ENCODE data around the gene BGLAP. TPM values are rescaled to one million over a fixed set of nuclear protein-coding genes. Genes with fewer than 3 reads are reported as not detected.

Gene BGLAP
- total RNA-seq, 1 experiment from 2014 or later = 0.23 TPM

DNA sequence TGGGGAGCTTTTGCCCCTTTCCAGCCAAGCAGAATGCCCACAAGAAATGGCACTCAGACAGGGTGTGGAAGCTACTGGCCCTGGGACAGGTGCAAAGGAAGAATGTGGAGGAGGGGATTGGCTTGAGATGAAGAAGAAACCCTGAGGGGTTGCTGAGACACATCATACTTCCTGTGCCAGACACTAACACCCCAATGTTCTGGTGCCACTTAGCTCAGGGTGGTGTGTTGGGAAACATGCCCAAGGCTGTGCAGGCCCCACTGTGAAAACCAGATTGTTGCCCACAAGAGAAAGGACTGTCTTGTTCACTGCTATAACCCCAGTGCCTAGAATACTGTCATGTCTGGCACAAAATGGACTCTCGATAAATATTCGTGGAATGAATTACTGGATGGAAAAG is 15.7 kb downstream of the BGLAP start:
- no peak for DNase-seq (ENCODE audit: low spot score)

DNA sequence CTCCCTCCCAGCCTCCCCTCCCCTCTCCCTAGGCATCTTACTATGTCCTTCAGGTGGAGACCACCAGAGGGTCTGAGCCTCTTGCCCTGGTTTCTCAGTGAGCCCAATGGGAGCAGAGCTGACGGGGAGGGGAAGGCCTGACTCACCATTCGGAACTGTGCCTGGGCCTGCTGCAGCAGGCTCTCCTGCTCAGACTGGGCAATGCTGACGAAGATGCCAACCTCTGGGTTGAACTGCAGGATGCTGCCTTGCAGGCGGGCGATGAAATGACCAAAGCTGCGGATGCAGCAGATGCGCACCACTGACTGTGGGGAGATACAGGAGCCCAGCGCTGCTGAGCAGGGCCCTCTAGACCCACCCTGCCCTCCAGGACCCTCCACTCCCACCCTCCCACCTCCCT is 16.9 kb downstream of the BGLAP start:
- no peak for DNase-seq (ENCODE audit: low spot score)

DNA sequence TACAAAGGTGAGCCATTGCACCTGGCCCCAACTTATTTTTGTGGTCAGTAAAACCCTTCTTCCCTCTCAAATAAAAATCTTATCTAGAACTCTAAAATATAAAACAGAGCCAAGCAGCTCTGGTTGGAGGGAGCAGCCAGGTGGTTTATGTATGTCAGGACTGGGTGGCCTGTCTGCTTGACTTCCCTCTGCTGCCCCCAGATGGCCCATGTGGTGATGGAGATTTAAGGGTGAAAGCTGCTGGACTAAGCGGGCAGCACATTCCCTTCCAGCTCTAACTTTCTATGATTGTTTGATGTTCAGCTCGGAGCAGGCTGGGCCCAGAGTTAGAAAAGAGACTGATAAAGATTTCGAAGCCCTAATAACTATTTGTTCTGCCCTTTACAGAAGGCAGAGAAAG is 17.8 kb downstream of the BGLAP start:
- DNase-seq (ENCODE audit: low spot score) = peak; percentile 22

DNA sequence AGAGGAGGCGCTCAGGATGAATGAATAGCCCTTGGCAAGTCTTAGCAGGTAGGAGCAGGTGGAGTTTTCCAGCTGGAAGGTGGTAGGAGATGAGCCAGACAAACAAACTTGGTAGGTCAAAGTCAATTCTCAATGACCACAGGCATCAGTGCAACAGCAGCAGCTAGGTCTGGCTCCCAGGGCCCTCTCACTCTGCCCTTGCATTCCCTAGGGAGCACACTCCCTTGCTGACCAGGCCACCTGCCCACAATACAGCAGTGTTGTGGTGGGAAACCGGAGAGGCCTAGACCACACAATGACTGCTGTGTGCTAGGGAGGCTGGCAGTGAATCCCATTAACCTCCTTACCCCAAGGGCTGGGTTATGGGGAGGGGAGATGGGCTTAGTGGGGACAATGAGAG is 18.9 kb downstream of the BGLAP start:
- DNase-seq (ENCODE audit: low spot score) = no peak

DNA sequence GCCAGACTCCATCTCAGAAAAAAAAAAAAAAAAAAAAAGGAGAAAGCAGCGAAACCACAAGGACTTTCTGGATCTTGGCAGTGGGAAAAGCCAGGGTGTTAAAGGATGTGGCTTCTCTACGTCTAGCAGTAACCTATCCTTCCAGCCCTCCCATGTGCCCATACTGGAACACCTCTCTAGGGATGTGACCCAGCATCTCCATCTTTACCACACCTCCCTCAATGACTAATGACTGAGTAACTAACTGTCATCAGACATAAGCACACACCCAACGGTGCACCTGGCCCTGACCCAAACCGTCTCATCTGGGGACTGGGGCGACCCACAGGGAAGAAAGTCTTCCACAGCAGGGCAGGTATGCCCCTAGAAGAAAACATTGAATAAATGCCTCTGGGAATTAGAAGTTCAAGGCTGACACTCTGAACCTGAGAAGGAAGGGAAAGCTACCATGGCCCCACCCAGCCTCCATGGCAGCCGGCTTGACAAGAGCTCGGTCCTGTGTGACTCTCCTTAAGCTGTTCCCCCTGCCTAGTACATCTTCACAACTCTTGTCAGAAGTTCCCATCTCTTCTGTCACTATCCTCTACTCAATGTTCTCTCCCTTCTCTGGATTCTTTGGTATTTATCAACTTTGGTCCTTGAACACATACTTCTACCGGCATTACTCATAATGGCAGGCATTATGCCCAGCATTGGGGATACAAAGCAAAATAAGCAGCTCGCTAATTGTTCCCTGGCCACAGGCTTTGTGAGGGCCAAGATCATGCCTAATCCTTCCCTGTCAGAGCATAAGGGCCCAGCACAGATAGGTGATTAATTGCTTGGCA is 20.7 kb downstream of the BGLAP start:
- DNase-seq (ENCODE audit: low spot score) = no peak

DNA sequence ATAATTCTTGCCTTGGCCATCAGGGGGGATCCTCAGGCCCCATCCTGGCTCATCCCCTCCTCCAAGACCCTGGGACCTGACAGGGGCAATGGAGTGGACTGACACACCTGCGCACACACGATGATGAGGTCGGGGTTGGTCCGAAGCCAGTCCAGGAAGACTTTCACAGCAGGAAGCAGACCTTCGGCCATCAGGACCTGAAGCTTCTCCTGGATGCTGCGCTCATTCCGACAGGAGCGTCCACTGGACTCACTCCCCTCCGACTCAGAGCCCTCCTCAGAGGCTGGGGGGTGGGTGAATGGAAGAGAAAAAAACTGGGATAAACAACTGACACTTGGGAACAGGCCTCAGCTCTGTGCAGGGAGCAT is 21.3 kb downstream of the BGLAP start:
- DNase-seq (ENCODE audit: low spot score) = no peak

DNA sequence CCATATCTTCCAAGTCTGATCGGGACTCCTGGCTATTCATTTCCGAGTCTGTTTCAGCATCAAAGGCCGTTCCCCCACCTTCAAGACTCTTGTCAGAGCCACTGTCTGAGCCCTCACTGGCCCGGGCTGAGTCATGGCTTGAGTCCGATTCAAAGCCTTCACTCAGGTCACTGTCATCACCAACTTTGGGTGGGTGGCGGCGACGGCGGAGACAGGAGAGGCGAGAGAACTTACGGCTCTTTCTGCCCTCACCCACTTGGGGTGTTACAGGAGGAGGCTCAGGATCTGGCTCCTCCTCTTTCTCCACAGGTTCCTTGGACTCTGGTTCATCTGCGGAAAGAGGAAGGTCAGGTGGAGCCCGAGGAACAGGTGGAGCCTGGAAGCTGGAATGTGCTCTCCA is 24.1 kb downstream of the BGLAP start:
- no peak for DNase-seq (ENCODE audit: low spot score)

DNA sequence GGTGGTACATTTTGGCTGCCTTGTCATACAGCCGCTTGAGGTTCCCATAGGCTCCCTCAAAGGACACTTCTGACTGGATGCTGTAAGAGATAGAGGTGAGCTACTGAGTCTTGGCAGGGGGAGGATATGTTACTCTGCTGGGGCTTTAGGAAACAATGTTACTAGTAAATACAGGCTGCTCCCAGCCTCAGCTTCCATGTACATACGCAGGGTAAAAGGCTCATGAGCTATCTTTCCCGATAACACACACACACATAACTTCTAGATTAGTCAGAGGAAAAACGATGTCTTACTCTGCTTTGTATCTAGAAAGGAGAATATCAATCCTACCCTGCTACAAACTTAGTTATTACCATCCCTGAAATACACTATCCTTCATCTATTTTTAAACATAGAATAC is 26.4 kb downstream of the BGLAP start:
- no peak for DNase-seq (ENCODE audit: low spot score)

DNA sequence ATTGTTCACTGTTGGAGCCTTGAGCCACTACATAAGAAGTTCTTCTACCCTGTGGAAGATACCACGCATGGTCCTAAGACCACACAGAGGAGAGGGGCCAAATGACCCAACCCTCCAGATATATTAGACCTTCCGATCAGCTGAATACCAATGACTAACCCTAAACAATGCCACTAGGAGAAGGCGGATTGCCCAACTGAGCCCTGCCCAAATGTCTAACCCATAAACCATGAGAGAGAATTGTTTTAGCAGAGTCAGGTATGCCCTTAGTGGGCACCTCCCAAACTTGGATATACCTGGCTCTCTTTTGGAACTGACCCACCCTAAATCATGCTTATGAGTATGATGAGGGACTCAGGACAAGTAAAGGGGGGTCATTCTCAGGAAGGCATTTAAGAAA is 28.3 kb downstream of the BGLAP start:
- no peak for DNase-seq (ENCODE audit: low spot score)

DNA sequence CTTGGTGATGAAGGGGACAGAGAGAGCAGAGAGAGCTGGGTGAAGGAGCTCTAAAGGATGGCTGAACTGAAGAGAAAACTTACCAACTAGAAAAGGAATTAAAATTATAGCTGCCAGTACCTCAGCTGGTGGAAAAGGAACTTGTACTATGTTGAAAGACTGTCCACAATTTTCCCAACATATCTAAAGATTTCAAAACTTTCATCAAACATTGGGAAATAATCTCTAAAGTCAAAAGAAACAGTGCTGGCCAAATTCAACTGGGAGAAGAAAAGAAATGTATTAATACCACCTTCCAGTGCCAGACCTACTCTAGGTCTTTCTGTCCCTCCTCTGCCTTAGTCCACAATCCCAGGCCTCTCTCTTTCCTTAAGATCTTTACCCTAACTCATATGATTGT is 34.5 kb downstream of the BGLAP start:
- no peak for DNase-seq (ENCODE audit: low spot score)

DNA sequence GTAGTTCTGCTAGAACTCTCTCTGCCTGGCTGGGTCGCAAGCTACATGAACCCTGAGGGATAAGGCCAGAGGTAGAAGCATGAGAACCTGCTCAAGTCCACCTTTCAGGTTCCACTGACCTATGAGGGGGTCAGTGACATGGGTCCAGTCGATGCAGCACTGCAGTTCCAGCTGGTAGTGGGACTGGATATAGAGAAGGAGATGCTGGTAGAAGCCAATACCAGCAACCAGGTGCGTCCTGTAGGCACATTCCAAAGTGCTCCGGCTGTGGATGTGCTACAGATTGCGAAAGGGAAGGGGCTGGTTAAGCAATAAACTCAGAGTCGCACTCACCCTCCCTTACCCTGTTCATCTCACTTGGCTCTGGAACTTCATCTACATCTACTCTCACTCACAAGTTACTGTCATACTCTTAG is 35.0 kb downstream of the BGLAP start:
- no peak for DNase-seq (ENCODE audit: low spot score)

DNA sequence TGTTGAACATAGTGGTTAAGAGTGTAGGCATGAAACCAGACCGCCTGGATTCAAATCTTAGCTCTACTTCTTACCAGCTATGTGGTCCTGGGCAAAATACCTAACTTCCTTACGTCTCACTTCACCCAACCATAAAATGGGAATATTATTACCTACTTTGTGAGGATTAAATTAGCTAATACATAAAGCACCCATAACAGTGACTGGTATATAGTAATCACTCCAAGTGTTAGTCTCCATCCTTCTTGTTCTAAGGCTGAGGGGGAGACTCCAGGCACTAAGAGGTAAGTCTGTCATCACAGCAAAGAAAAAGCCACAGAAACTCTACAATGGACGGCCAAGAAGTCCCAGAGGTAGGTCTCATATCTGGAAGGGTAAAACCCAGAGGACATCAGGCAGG is 37.9 kb downstream of the BGLAP start:
- DNase-seq (ENCODE audit: low spot score) = no peak

DNA sequence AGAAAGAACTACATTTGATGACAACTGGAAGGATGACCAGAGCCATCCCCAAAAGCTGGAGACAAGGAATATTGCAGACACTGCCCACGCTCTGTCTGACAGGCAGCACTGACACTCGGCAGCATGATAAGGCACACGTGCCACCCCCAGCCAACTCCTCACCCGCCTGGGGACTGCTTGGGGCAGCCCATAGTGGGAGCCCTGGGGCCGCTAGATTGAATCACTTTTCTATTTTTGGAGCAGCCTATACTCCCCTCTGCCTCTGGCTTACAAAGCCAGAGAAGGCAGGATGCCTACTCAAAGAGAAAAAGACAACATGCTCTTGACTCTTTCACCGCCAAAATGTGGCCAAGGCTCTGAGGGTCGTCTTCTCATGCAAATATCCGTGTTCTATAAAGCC is 39.3 kb downstream of the BGLAP start:
- no peak for DNase-seq (ENCODE audit: low spot score)

DNA sequence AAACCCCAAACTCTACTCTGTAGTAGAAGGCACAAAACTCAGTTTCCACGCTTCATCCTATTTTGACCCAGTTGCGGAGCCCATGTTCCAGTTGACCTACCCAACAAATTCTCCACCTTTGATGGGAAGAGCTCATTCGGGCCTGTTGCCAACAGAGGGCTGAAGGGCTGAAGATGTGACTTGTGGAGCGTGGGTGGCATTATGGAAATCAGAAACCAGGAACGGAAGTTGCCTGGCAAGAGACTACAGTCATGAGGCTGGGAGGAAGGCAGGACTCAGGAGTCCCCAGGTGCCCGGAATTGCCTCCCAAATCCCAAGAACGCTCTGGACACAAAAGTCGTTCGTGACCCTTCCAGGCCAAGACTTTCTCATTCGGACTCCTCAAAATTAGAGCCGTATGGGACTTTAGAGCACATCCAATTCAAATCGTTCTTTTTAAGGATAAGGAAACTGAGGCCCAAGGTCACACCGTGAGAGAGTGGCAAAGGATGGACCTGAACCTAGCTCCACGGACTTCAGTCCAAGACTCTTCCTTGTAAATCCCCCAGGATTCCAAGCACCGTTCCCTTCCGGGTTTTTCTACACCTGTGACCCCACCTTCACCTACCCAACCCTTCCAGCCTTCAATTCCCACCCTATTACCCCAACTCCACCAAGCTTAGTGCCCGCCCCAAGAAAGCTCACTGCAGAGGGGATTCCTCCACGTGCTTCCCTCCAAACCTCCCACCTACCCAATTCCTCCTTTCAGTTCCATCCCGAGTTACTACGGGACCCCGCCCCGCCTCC is 39.9 kb downstream of the BGLAP start:
- DNase-seq (ENCODE audit: low spot score) = peak; percentile 77

DNA sequence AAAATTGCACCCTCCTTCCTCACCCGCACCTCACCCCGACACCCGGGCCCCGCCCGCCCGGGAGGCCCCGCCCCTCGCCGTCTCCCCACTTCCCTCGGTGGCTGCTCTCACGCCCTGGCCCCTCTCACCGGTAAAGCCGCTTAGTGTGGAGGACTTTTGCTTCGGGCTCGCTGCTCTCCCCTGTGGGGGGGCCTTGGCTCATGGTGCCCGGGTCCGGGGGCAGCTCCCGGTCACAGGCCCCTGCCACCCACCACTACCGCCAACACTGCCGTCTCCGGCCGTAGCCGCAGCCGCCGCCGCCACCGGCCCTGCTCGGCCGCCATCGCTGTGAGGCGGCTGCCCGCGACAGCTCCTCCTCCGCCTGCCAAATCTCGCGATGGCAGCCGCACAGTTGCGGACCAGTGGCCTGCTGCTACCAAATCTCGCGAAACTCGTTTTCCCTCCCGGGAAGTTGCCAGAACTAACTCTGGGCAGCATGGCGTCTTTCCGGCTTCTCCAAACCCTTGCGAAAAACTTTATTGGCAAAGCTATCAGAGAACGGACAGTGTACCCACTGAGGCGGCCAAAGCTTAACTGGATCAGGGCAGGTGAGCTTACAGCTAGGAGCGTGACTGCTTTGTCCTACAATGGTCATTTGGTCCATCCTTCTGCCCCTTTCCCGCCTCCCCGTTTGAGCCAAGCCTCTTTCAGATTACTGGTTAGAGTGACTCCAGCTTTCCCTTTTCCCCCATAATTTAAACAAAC is 40.7 kb downstream of the BGLAP start, which contains the start of gene SMG5:
SMG5 (minus strand) TSS at position 347 of the 744 bp plus-strand sequence; CDS start at position 202, 145 bp downstream.
- peak; percentile 97 for DNase-seq (ENCODE audit: low spot score)

DNA sequence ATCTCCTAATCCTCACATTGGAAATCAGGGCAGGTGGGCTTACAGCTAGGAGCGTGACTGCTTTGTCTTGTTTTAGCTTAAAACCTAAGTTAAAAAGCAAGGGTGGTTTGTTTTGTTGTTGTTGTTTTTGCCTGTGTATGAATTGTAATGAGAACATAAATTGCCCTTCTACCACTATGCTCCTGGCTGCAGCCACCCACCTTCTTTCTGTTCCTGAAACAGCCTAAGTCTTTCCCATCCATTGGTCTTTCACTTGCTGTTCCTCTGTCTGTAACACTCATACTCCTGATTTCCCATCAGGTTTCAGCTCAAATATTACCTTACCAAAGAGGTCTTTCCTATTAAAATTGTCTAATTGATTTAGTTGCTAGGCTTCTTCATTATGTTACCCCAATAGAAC is 41.5 kb downstream of the BGLAP start:
- peak; percentile 18 for DNase-seq (ENCODE audit: low spot score)

DNA sequence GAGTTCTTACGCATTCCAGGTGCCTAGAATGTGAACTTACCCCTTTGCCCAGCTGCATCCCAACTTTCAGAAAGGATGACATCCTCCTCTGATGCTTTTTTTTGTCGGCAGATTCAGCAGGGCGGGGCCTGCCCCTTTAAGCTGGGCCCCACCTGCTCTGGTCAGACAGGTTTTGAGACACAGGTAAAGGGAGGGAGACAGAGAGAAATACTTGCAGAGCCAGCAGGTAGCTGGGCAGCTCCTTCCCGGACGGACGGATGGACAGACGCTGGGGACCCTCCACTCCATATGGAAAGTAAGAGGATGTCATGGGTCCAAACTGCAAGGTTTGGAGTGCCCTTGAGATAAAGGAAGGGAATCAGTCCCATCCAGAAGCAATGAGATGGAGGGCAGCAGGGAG is 42.1 kb downstream of the BGLAP start, which contains the start of gene TMEM79:
TMEM79 (plus strand) TSS at position 214 of the 400 bp plus-strand sequence. CDS start 902 bp downstream, outside the sequence.
- DNase-seq (ENCODE audit: low spot score) = peak; percentile 58

DNA sequence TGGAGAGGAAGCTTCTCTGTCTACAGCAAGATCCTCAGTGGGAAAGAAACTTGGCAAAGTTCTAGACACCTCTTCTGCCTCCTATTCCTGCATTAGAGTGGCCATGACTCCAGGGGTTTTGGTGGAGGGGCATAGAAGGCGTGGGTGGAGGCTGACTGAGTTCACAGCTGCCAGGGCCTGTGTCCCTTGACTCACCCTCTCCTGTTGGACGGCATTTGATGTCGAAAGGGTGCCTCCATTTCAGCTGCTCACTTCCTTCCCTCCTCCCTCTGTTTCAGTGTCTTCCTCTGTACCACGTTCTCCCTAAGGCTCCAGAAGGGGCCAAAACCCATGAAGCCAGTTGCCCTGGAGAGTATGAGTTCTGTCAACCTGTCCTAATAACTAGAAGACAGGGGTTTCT is 42.8 kb downstream of the BGLAP start:
- no peak for DNase-seq (ENCODE audit: low spot score)

DNA sequence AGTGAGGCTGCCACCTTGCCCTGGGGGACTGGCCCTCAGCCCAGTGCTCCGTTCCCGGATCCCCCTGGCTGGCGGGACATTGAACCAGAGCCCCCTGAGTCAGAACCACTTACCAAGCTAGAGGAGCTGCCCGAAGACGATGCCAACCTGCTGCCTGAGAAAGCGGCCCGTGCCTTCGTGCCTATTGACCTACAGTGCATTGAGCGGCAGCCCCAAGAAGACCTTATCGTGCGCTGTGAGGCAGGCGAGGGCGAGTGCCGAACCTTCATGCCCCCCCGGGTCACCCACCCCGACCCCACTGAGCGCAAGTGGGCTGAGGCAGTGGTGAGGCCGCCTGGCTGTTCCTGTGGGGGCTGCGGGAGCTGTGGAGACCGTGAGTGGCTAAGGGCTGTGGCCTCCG is 43.5 kb downstream of the BGLAP start:
- no peak for DNase-seq (ENCODE audit: low spot score)

DNA sequence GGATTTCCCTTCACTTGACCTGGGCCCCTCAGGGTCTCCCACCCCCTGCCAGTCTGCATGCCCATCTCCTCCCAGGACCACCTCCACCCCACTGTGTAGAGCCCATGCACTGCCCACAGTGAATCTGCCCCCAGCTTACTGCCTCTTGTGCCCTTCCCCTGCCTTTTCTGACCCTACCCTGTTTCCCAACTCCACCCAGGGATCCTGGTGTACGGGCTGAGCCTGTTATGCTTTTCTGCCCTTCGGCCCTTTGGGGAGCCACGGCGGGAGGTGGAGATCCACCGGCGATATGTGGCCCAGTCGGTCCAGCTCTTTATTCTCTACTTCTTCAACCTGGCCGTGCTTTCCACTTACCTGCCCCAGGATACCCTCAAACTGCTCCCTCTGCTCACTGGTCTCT is 44.1 kb downstream of the BGLAP start:
- DNase-seq (ENCODE audit: low spot score) = no peak

DNA sequence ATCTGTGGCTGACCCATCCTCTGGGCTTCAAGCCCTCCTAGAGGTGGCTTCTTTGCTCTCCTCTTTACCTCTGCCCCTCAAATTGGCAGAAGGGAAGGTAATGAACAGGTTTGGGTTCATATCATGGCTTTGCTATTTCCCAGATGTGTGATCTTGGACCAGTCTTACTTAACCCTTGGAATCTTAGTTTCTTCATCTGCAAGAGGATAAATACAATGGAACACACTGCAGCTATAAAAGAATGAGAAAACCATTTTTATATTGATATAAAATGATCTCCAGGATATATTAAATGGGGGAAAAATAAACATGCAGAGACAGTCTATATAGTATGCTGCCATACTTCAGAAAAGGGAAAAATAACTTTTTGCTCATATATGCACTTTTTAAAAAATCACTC is 47.9 kb downstream of the BGLAP start:
- no peak for DNase-seq (ENCODE audit: low spot score)
